SK-N-SH (cell line): ENCODE data around the gene MEGF6.

ENCODE experiments used
- EP300 ChIP-seq, 2 experiments: IDR thresholded peaks; 2 replicates each; pipeline versions ENCODE4 v1.4.0 to v1.6.1; 2012; ENCODE audit warnings: borderline replicate concordance in 1 of 2, low read depth in 1 of 2, low read length in 1 of 2
- EZH2phosphoT487 ChIP-seq: fragments of 200-600 bp; sonication (generic); IDR thresholded peaks from 2 replicates; pipeline ENCODE4 v1.6.1; 2017; ENCODE audit warnings: low read depth, mixed run types, mild to moderate bottlenecking, antibody characterized with exemption, moderate library complexity, borderline replicate concordance
- GABPA ChIP-seq: IDR thresholded peaks from 2 replicates; pipeline ENCODE4 v1.4.0; 2012; ENCODE audit warnings: low read depth, mild to moderate bottlenecking
- MEF2A ChIP-seq: IDR thresholded peaks from 2 replicates; pipeline ENCODE4 v1.4.0; 2012; ENCODE audit warnings: low read depth, borderline replicate concordance
- MXI1 ChIP-seq: IDR thresholded peaks from 2 replicates; pipeline ENCODE4 v1.6.1; 2012; ENCODE audit warnings: mild to moderate bottlenecking, low read depth, low read length, improper control_type of control experiment
- POLR2AphosphoS5 ChIP-seq: IDR thresholded peaks from 2 replicates; pipeline ENCODE4 v1.6.1; 2012; ENCODE audit warnings: low read depth, low read length
- RAD21 ChIP-seq: IDR thresholded peaks from 2 replicates; pipeline ENCODE4 v1.6.1; 2012; ENCODE audit warnings: mild to moderate bottlenecking, low read length
- RCOR1 ChIP-seq: fragments of 150-350 bp; IDR thresholded peaks from 2 replicates; pipeline ENCODE4 v1.6.1; 2017; ENCODE audit warnings: antibody characterized with exemption, low read length
- RFX5 ChIP-seq: IDR thresholded peaks from 2 replicates; pipeline ENCODE4 v1.6.1; 2012; ENCODE audit warnings: mild to moderate bottlenecking, improper control_type of control experiment, low read length
- SIN3A ChIP-seq: IDR thresholded peaks from 2 replicates; pipeline ENCODE4 v1.6.1; 2012; ENCODE audit warnings: low read depth, mild to moderate bottlenecking, low read length, moderate library complexity, borderline replicate concordance
- TF ChIP-seq, protein P1 (sequence below): IDR thresholded peaks from 2 replicates; pipeline ENCODE4 v1.6.1; 2012; ENCODE audit warnings: mild to moderate bottlenecking, low read depth, low read length, moderate library complexity
- TF ChIP-seq, protein P2 (sequence below): fragments of 200-600 bp; sonication (generic); IDR thresholded peaks from 2 replicates; pipeline ENCODE4 v1.6.1; 2017; ENCODE audit warnings: antibody characterized with exemption, mild to moderate bottlenecking, moderate library complexity

DNA sequence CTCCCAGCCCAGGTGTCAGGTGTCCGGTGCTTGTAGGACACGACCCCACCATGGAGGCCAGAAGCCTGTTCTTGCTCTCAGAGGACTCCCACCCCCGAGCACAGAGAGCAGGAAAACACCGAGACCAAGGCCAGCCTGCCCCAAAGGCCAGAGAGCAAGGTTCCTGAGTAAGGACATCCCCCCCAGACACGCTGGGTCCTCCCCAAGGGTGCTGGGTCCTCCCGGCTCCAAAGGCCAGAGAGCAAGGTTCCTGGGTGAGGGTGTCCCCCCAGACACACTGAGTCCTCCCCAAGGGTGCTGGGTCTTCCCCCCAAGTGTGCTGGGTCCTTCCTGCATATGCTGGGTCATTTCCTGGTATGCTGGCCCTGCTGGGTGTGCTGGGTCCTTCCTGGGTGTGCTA, 40.0 kb downstream of the MEGF6 start:
- TF ChIP-seq, protein P1, sequence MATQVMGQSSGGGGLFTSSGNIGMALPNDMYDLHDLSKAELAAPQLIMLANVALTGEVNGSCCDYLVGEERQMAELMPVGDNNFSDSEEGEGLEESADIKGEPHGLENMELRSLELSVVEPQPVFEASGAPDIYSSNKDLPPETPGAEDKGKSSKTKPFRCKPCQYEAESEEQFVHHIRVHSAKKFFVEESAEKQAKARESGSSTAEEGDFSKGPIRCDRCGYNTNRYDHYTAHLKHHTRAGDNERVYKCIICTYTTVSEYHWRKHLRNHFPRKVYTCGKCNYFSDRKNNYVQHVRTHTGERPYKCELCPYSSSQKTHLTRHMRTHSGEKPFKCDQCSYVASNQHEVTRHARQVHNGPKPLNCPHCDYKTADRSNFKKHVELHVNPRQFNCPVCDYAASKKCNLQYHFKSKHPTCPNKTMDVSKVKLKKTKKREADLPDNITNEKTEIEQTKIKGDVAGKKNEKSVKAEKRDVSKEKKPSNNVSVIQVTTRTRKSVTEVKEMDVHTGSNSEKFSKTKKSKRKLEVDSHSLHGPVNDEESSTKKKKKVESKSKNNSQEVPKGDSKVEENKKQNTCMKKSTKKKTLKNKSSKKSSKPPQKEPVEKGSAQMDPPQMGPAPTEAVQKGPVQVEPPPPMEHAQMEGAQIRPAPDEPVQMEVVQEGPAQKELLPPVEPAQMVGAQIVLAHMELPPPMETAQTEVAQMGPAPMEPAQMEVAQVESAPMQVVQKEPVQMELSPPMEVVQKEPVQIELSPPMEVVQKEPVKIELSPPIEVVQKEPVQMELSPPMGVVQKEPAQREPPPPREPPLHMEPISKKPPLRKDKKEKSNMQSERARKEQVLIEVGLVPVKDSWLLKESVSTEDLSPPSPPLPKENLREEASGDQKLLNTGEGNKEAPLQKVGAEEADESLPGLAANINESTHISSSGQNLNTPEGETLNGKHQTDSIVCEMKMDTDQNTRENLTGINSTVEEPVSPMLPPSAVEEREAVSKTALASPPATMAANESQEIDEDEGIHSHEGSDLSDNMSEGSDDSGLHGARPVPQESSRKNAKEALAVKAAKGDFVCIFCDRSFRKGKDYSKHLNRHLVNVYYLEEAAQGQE, result no peak
- TF ChIP-seq POLR2AphosphoS5 (no peak), RCOR1 (no peak), SIN3A (no peak), EZH2phosphoT487 (no peak), EP300 (IDR thresholded peaks at IDR 0.05; ENCODE audit: borderline replicate concordance in 1 of 2, low read depth in 1 of 2, low read length in 1 of 2) (no peak), GABPA (no peak), MXI1 (no peak), RAD21 (no peak), RFX5 (no peak), MEF2A (no peak)
- TF ChIP-seq, protein P2, sequence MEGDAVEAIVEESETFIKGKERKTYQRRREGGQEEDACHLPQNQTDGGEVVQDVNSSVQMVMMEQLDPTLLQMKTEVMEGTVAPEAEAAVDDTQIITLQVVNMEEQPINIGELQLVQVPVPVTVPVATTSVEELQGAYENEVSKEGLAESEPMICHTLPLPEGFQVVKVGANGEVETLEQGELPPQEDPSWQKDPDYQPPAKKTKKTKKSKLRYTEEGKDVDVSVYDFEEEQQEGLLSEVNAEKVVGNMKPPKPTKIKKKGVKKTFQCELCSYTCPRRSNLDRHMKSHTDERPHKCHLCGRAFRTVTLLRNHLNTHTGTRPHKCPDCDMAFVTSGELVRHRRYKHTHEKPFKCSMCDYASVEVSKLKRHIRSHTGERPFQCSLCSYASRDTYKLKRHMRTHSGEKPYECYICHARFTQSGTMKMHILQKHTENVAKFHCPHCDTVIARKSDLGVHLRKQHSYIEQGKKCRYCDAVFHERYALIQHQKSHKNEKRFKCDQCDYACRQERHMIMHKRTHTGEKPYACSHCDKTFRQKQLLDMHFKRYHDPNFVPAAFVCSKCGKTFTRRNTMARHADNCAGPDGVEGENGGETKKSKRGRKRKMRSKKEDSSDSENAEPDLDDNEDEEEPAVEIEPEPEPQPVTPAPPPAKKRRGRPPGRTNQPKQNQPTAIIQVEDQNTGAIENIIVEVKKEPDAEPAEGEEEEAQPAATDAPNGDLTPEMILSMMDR, result no peak
